Skeletal muscle tissue (tissue), 4 donors: Measurements from ENCODE around the gene MPP4. TPM values are rescaled to one million over a fixed set of nuclear protein-coding genes. Genes with fewer than 3 reads are reported as not detected.

Experiments used
- H3K27ac ChIP-seq: one replicate; pipeline ENCODE4 v1.7.0; 2013; ENCODE audit warnings: mild to moderate bottlenecking, low read depth, low read length, inconsistent platforms
- H3K27me3 ChIP-seq, 3 donors: one replicate each; pipeline ENCODE4 v1.7.0; 2013; ENCODE audit warnings: low read length in 3 of 3; ENCODE audit not compliant: control insufficient read depth in 3 of 3, insufficient read depth in 3 of 3
- H3K36me3 ChIP-seq, 3 donors: one replicate each; pipeline ENCODE4 v1.7.0; 2013; ENCODE audit warnings: low read length in 3 of 3; ENCODE audit not compliant: control insufficient read depth in 3 of 3, insufficient read depth in 3 of 3
- H3K4me1 ChIP-seq, 3 donors: one replicate each; pipeline ENCODE4 v1.7.0; 2013; ENCODE audit warnings: low read length in 3 of 3, mild to moderate bottlenecking in 3 of 3; ENCODE audit not compliant: control insufficient read depth in 3 of 3, insufficient read depth in 3 of 3
- H3K4me3 ChIP-seq, 3 donors: one replicate each; pipeline ENCODE4 v1.7.0; 2013; ENCODE audit warnings: low read length in 3 of 3
- H3K9ac ChIP-seq, 3 donors: one replicate each; pipeline ENCODE4 v1.7.0; 2013; ENCODE audit warnings: low read length in 3 of 3, mild to moderate bottlenecking in 3 of 3, moderate library complexity in 2 of 3, low read depth in 1 of 3
- H3K9me3 ChIP-seq, 3 donors: one replicate each; pipeline ENCODE4 v1.7.0; 2013; ENCODE audit warnings: low read length in 3 of 3; ENCODE audit not compliant: control insufficient read depth in 3 of 3
- total RNA-seq: library from RNA; depleted of rRNA; stranded (reverse); fragments of >200 nt; gene quantifications from one replicate; pipeline ENCODE4 v1.2.3, GENCODE V29; 2014
- donor health status: Osteomylitis.

MPP4 gene, protein sequence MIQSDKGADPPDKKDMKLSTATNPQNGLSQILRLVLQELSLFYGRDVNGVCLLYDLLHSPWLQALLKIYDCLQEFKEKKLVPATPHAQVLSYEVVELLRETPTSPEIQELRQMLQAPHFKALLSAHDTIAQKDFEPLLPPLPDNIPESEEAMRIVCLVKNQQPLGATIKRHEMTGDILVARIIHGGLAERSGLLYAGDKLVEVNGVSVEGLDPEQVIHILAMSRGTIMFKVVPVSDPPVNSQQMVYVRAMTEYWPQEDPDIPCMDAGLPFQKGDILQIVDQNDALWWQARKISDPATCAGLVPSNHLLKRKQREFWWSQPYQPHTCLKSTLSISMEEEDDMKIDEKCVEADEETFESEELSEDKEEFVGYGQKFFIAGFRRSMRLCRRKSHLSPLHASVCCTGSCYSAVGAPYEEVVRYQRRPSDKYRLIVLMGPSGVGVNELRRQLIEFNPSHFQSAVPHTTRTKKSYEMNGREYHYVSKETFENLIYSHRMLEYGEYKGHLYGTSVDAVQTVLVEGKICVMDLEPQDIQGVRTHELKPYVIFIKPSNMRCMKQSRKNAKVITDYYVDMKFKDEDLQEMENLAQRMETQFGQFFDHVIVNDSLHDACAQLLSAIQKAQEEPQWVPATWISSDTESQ
- total RNA-seq, result under 0.01 TPM

DNA sequence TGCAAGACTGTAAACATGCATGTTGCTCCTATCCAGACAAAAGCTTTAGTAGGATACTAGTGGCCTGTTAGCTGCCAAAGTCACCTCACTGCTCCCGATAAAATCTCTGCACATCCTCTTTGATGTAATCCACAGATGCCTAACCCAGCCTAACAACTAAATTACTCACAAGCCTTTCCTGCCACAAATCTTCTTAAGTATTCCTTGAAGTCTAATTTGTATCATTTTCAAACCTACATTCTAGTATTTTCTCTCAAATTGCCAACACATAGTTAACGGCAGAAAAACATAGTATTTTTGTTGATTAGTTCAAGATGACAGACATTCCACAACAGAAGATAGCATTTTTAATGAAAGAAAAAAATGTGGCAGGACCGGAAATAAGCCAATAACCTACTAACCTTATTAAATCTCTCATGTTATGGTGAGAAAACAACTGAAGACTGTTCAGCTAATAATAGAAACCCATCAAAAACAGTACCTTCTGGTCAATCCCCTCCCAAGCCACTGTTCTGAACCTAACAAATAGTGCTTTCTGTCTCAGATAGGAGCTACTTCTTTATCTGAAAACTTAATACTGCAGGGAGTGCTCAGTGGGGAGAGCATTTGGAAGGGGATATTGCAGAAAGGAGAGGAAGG is at the start of gene MPP4:
Gene MPP4, minus strand, starts transcription at position 57 of the 639 bp plus-strand sequence. CDS start 4,690 bp downstream, outside the sequence.
- peaks cover 0 to 12% (median 0%) of the 10 kb centered on the region in 3 donors for H3K4me1 ChIP-seq
- no peaks in the 10 kb centered on the region for H3K9me3 ChIP-seq
- peaks cover 9 to 19% (median 17%) of the 10 kb centered on the region in 3 donors for H3K36me3 ChIP-seq
- H3K27me3 ChIP-seq, result no peaks in the 10 kb centered on the region
- peak within 1 kb of the TSS; percentile 7 for H3K27ac ChIP-seq
- H3K4me3 ChIP-seq, result no peak within 1 kb of the TSS
- no peak within 1 kb of the TSS for H3K9ac ChIP-seq

DNA sequence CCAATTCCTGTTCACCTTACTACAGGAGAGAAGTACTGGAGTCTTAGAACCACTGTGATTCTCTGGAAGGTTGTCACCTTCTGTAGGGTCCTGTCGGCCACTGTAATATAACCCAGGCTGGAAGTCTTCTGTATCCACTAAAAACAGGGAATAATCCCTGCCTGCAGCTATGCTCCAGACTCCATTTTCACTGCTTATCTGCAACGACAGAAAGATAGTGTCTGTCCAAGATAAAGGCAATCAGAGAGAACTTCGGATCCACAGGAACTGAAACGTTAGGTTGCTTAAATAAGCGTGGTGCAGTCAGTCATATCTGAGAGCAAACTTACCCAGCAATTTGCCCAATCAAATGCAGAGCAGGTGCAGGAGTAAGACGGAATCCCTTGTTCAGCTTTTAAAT is 48.1 kb upstream of the MPP4 start:
- H3K27me3 ChIP-seq, result no peaks in the 10 kb centered on the region
- no peaks in the 10 kb centered on the region for H3K4me1 ChIP-seq
- H3K4me3 ChIP-seq, result no peak overlapping the region
- no peaks in the 10 kb centered on the region for H3K9me3 ChIP-seq
- H3K9ac ChIP-seq, result no peak overlapping the region
- H3K27ac ChIP-seq, result no peak overlapping the region
- H3K36me3 ChIP-seq, result peaks cover 15 to 51% (median 21%) of the 10 kb centered on the region in 3 donors

DNA sequence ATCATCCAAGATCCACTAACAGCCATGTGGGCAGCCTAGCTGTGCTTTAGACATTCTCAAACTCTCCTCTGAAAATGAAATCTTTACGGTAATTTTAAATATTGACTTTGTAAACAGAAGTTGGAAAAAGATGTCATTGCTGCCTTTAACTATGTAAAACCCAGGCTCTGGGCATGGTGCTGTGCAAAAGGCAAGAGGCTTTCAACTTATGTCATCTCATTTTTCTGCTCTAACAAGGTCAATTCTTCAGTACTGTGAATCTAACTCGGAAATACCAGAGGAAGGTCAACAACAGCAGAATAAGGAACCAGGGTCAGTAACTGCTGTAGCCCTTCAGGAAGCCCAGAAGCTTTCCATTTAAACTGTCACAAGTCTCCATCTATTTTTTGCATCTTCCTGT is 37.0 kb upstream of the MPP4 start:
- H3K9me3 ChIP-seq, result no peaks in the 10 kb centered on the region
- H3K9ac ChIP-seq, result no peak overlapping the region
- no peak overlapping the region for H3K4me3 ChIP-seq
- peaks cover 16 to 31% (median 25%) of the 10 kb centered on the region in 3 donors for H3K36me3 ChIP-seq
- H3K27ac ChIP-seq, result no peak overlapping the region
- no peaks in the 10 kb centered on the region for H3K4me1 ChIP-seq
- H3K27me3 ChIP-seq, result no peaks in the 10 kb centered on the region

DNA sequence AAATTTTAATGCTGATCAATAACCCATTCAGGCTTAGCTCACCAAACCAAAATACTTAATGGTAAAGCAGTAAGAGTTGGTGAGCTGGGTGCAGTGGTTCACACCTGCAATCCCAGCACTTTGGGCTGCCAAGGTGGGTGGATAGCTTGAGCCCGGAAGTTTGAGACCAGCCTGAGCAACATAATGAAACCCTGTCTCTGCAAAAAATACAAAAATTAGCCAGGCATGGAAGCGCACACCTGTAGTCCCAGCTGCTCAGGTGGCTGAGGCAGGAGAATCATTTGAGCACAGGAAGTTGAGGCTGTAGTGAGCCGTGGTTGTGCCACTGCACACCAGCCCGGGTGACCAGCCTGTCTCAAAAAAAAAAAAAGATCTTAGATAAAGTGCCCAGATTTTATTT is 35.7 kb upstream of the MPP4 start:
- Histone ChIP-seq H3K36me3 (peaks cover 16 to 31% (median 25%) of the 10 kb centered on the region in 3 donors), H3K9me3 (no peaks in the 10 kb centered on the region), H3K9ac (no peak overlapping the region), H3K4me3 (no peak overlapping the region), H3K4me1 (no peaks in the 10 kb centered on the region), H3K27me3 (no peaks in the 10 kb centered on the region), H3K27ac (no peak overlapping the region)

DNA sequence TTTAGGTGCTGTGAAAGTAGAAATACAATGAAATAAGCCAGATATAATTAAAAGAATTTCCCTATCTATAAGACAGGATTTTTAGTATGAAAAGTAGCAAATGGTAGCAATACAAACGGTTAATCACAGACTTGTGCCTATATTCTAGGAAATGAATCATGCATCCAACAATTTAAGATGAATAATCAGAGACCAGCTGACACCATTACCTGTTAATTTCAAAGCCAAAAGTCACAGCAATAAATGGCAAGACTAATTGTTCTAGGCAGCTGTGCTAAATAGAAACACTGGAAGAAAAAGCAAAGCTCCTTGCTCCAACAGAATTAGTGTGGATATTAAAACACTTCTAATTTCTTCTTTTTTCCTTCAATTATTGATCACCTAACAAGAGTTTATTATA is 35.1 kb upstream of the MPP4 start:
- no peaks in the 10 kb centered on the region for H3K27me3 ChIP-seq
- peaks cover 19 to 34% (median 28%) of the 10 kb centered on the region in 3 donors for H3K36me3 ChIP-seq
- no peak overlapping the region for H3K27ac ChIP-seq
- no peaks in the 10 kb centered on the region for H3K4me1 ChIP-seq
- no peak overlapping the region for H3K9ac ChIP-seq
- no peak overlapping the region for H3K4me3 ChIP-seq
- H3K9me3 ChIP-seq, result no peaks in the 10 kb centered on the region

DNA sequence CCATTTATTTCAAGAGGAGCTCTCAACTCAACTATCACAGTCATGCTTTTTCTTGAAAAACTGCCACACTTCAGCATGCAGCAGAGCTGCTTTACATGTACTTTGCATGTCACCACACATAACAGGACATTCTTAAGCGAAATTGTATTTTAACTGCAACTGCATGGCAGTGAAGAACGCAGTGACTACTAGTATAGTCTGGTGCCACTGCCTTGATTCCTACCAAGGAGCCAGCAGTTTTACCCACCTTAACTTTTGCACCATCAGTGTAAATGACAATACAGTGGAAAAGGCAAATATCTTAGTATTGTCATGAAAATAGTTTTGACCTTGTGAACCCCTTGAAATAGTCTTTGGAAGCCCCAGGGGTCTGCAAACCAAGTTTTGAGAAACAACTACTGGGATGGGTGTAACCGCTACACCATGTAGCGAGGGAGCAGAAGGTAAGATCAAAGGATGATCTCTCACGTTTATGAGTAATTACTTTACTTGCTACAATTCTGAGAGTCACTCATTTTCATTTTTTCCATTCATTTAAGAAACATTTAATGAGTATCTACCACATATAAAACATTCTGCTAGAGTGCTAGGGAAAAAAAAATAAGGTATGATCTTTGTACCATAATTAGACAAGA is 32.3 kb upstream of the MPP4 start:
- H3K27ac ChIP-seq, result no peak overlapping the region
- no peaks in the 10 kb centered on the region for H3K27me3 ChIP-seq
- H3K4me1 ChIP-seq, result no peaks in the 10 kb centered on the region
- H3K36me3 ChIP-seq, result peaks cover 29 to 45% (median 44%) of the 10 kb centered on the region in 3 donors
- no peak overlapping the region for H3K9ac ChIP-seq
- no peaks in the 10 kb centered on the region for H3K9me3 ChIP-seq
- H3K4me3 ChIP-seq, result no peak overlapping the region

DNA sequence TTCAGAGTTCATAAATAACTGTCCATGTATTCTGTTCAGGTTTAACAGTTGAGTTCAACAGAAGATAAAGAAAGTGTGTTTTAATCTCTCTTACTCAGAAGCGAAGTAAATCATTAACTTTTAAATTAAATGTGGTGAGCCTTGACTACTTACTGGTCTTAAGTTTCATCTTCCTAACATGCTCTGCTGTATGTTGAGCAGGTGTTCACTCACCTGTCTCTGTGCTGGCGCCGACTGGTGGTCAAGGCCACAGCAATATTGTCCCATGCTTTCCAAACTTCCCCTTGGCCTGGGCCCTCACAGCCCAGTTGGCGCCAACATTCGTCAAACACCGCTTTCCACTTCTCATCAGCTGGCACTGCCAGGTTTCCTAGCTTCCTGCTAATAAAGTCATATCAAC is 17.0 kb upstream of the MPP4 start:
- H3K9ac ChIP-seq, result no peak overlapping the region
- H3K27me3 ChIP-seq, result no peaks in the 10 kb centered on the region
- no peak overlapping the region for H3K4me3 ChIP-seq
- no peaks in the 10 kb centered on the region for H3K9me3 ChIP-seq
- H3K4me1 ChIP-seq, result no peaks in the 10 kb centered on the region
- peaks cover 19 to 44% (median 37%) of the 10 kb centered on the region in 3 donors for H3K36me3 ChIP-seq
- no peak overlapping the region for H3K27ac ChIP-seq

DNA sequence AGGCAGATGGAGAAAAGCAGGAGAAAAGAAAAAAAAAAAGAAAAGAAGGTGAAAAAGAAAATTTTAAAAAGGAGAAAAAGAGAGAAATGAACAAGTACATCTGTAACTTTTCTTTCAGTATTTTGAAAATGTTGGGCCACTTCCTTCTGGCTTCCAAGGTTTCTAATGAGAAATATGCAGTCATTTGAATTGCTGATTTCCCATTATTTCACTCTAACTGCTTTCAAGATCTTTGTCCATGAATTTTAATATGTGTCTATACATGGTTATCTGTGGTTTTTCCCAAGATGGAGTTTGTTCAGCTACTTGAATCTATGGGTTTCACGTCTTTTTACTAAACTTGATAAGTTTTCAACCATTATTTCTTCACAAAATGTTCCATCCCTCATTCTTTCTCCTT is 14.3 kb upstream of the MPP4 start:
- no peaks in the 10 kb centered on the region for H3K4me1 ChIP-seq
- no peaks in the 10 kb centered on the region for H3K9me3 ChIP-seq
- H3K9ac ChIP-seq, result no peak overlapping the region
- no peak overlapping the region for H3K27ac ChIP-seq
- no peaks in the 10 kb centered on the region for H3K27me3 ChIP-seq
- peaks cover 23 to 58% (median 48%) of the 10 kb centered on the region in 3 donors for H3K36me3 ChIP-seq
- H3K4me3 ChIP-seq, result no peak overlapping the region

DNA sequence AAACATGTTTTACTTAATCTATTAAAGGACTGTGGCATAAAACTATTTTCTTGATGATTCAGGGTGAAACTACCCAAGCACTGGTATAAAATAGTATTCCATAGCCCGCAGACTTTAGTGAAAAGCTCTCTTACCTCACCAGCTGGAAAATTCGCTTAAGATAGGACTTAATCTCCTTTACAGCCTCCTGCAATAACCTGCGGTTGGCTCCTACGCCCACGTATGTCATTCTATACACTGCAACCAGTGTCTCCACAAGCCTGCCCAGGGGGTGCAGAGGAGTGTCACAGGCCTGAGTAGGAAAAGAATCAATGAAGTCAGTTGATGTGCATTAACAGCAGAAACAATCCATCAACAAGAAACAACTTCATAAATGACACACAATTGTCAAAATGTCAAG is 11.3 kb upstream of the MPP4 start:
- Histone ChIP-seq H3K27me3 (no peaks in the 10 kb centered on the region), H3K4me1 (no peaks in the 10 kb centered on the region), H3K4me3 (no peak overlapping the region), H3K27ac (no peak overlapping the region), H3K9me3 (no peaks in the 10 kb centered on the region), H3K36me3 (peaks cover 17 to 59% (median 57%) of the 10 kb centered on the region in 3 donors), H3K9ac (no peak overlapping the region)
